ENCODE data around the gene SLC30A10. TPM values are rescaled to one million over a fixed set of nuclear protein-coding genes. Genes with fewer than 3 reads are reported as not detected.

Gene SLC30A10
- total and polyA plus RNA-seq, 2 of the 13 experiments (the other 11 are each of a cell fraction or from before 2014, with no cell fraction given): 20.9 to 30.2 TPM

DNA sequence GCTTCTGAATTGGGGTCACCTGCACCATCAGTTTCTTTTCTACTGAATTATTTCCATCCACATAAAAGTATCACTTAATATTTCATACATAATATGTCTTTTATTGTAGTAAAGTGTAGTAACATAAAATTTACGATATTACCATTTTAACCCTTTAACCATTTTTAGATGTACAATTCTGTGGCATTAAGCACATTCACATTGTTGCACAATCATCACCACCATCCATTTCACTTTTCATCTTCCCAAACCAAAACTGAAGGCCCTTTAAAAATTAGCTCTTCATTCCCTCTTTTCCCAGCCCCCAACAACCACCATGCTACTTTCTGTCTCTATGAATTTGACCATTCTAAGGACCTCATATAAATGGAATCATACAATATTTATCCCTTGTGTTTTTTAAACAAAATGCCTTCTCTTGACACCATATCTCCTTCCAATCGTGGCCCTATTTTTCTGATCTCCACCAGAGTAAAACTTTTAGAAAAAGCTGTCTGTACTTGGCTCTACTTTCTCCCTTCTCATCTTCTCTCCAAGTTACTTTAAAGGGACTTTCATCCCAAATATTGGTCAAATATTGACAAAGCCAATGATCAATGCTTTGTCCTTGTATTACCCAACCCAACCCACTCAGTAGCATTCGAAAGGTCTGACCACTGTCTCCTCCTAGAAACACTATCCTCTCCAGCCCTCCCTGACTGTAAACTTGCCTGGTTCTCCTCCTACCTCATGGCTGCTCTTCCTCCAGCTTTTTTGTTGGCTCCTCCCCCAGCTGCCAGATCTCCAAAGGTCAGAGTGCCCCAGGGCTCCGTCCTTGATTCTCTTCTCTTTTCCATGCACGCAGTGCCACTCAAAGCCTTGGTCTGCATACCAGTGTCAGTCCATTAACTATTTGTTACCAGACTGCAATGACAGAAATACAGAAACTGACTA, 44.7 kb downstream of the SLC30A10 start (continued):
- TF ChIP-seq, protein P1, sequence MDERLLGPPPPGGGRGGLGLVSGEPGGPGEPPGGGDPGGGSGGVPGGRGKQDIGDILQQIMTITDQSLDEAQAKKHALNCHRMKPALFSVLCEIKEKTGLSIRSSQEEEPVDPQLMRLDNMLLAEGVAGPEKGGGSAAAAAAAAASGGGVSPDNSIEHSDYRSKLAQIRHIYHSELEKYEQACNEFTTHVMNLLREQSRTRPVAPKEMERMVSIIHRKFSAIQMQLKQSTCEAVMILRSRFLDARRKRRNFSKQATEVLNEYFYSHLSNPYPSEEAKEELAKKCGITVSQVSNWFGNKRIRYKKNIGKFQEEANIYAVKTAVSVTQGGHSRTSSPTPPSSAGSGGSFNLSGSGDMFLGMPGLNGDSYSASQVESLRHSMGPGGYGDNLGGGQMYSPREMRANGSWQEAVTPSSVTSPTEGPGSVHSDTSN (CRISPR knock-in tag; IDR thresholded peaks at IDR 0.05): peak; percentile 72; the same call in 1 of the 2 replicates
- TF ChIP-seq GFI1 (CRISPR knock-in tag; IDR thresholded peaks at IDR 0.05; ENCODE audit: borderline replicate concordance) (no peak; the same call in 1 of the 2 replicates), ZNF746 (CRISPR knock-in tag; IDR thresholded peaks at IDR 0.05) (peak; percentile 70; the same call in 1 of the 2 replicates), ZNF780A (CRISPR knock-in tag; IDR thresholded peaks at IDR 0.05) (no peak), ZNF317 (CRISPR knock-in tag; IDR thresholded peaks at IDR 0.05) (0 out of 2 replicates have a peak, but pooled peaks have one; percentile 26), ARNT2 (CRISPR knock-in tag; IDR thresholded peaks at IDR 0.05; ENCODE audit: low read depth) (no peak), KAT8 (CRISPR knock-in tag; IDR thresholded peaks at IDR 0.05) (0 out of 2 replicates have a peak, but pooled peaks have one; percentile 50), ZNF207 (IDR thresholded peaks at IDR 0.05; ENCODE audit: borderline replicate concordance) (no peak), ZKSCAN5 (CRISPR knock-in tag; IDR thresholded peaks at IDR 0.05) (peak; percentile 90; the same call in 1 of the 2 replicates), SATB2 (CRISPR knock-in tag; IDR thresholded peaks at IDR 0.05) (no peak; the same call in 1 of the 2 replicates), REPIN1 (CRISPR knock-in tag; IDR thresholded peaks at IDR 0.05; ENCODE audit: borderline replicate concordance, low read depth) (peak; percentile 77; the same call in 1 of the 2 replicates)
- TF ChIP-seq, protein P2, sequence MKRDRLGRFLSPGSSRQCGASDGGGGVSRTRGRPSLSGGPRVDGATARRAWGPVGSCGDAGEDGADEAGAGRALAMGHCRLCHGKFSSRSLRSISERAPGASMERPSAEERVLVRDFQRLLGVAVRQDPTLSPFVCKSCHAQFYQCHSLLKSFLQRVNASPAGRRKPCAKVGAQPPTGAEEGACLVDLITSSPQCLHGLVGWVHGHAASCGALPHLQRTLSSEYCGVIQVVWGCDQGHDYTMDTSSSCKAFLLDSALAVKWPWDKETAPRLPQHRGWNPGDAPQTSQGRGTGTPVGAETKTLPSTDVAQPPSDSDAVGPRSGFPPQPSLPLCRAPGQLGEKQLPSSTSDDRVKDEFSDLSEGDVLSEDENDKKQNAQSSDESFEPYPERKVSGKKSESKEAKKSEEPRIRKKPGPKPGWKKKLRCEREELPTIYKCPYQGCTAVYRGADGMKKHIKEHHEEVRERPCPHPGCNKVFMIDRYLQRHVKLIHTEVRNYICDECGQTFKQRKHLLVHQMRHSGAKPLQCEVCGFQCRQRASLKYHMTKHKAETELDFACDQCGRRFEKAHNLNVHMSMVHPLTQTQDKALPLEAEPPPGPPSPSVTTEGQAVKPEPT (CRISPR knock-in tag; IDR thresholded peaks at IDR 0.05; ENCODE audit: low read depth): no peak
- TF ChIP-seq, protein P3, sequence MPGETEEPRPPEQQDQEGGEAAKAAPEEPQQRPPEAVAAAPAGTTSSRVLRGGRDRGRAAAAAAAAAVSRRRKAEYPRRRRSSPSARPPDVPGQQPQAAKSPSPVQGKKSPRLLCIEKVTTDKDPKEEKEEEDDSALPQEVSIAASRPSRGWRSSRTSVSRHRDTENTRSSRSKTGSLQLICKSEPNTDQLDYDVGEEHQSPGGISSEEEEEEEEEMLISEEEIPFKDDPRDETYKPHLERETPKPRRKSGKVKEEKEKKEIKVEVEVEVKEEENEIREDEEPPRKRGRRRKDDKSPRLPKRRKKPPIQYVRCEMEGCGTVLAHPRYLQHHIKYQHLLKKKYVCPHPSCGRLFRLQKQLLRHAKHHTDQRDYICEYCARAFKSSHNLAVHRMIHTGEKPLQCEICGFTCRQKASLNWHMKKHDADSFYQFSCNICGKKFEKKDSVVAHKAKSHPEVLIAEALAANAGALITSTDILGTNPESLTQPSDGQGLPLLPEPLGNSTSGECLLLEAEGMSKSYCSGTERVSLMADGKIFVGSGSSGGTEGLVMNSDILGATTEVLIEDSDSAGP (CRISPR knock-in tag; IDR thresholded peaks at IDR 0.05; ENCODE audit: borderline replicate concordance): peak; percentile 30; the same call in 1 of the 2 replicates
- TF ChIP-seq, protein P4, sequence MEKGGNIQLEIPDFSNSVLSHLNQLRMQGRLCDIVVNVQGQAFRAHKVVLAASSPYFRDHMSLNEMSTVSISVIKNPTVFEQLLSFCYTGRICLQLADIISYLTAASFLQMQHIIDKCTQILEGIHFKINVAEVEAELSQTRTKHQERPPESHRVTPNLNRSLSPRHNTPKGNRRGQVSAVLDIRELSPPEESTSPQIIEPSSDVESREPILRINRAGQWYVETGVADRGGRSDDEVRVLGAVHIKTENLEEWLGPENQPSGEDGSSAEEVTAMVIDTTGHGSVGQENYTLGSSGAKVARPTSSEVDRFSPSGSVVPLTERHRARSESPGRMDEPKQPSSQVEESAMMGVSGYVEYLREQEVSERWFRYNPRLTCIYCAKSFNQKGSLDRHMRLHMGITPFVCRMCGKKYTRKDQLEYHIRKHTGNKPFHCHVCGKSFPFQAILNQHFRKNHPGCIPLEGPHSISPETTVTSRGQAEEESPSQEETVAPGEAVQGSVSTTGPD (CRISPR knock-in tag; IDR thresholded peaks at IDR 0.05): peak; percentile 78; the same call in 1 of the 2 replicates
